ENCODE results near the gene SUN3. TPM values are rescaled to one million over a fixed set of nuclear protein-coding genes. Genes with fewer than 3 reads are reported as not detected.

The SUN3 gene
- total RNA-seq, 1 experiment from 2014 or later = not detected

DNA sequence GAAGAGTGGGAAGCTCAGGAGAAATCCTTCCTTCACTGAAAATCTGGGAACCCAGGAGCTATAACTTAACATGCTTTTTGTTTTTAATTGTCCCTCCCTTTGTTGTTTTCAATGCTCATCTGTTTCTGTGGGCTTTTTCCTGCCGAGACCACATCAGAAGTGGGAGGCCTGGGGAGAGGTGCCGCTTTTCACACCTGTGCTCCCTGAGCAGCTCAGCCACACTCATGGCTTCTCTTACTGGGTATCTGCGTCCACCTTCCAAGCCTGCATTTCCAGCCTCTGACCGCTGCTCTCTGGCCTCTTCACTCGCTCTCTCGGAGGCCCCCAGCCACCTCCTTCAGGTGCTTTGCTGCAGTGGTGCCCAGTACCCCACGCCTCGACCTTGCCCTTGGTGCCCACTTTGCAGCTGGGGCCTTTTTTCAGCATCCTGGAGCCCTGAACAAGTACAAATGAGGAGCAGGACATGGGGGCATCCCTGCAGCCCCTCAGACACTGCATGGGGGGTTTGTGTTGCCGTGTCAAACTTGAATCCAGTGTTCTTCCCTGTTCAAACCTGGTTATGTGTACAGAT lies 16.4 kb upstream of the SUN3 start:
- Mint-ChIP-seq H3K36me3 (ENCODE audit: insufficient read depth in 1 of 3, low read depth in 3 of 3) (no peaks in the 10 kb centered on the region), H3K4me3 (no peak overlapping the region), H3K27ac (no peak overlapping the region), H3K4me1 (peaks cover 32 to 38% of the 10 kb centered on the region in 2 experiments), H3K27me3 (ENCODE audit: low read depth) (peaks cover 5% of the 10 kb centered on the region), H3K9me3 (no peaks in the 10 kb centered on the region)
- no peak overlapping the region for H3K56ac ChIP-seq (ENCODE audit: insufficient read length, low read depth, low read length)
- no peaks in the 10 kb centered on the region for H3K27me3 ChIP-seq (ENCODE audit: insufficient read depth, low read length)
- no peak overlapping the region for H2BK15ac ChIP-seq (ENCODE audit: low read depth, low read length)
- no peaks in the 10 kb centered on the region for H3K23me2 ChIP-seq (ENCODE audit: insufficient read length, low read depth, low read length, poor library complexity, severe bottlenecking)
- H4K20me1 ChIP-seq (ENCODE audit: control insufficient read depth, insufficient read depth, insufficient read length) = no peaks in the 10 kb centered on the region
- H4K5ac ChIP-seq (ENCODE audit: insufficient read length, low read depth, low read length) = no peak overlapping the region
- peaks cover 3% of the 10 kb centered on the region; the same call in 1 of the 2 replicates for H3K4me1 ChIP-seq (ENCODE audit: insufficient read depth, low read length)
- H4K91ac ChIP-seq (ENCODE audit: insufficient read length, low read depth, low read length) = no peak overlapping the region
- no peak overlapping the region for H2BK5ac ChIP-seq (ENCODE audit: insufficient read length, low read length)
- no peak overlapping the region for H2BK120ac ChIP-seq (ENCODE audit: low read depth, low read length, poor library complexity, severe bottlenecking)
- no peak overlapping the region for H2BK12ac ChIP-seq (ENCODE audit: insufficient read length, low read depth, low read length)
- no peak overlapping the region for H2AFZ ChIP-seq (ENCODE audit: low read length)
- H3K79me1 ChIP-seq (ENCODE audit: insufficient read depth, low read depth, low read length, poor library complexity, severe bottlenecking) = no peaks in the 10 kb centered on the region
- H3K4ac ChIP-seq (ENCODE audit: low read depth, low read length) = no peak overlapping the region
- no CpG with 5 or more reads among the region's 9 CpGs for WGBS (ENCODE audit: extremely low coverage, insufficient read length, low lambda C conversion rate)
- DNase-seq = no peak
- H3K18ac ChIP-seq (ENCODE audit: insufficient read length, low read depth, low read length) = no peak overlapping the region
- H2BK20ac ChIP-seq (ENCODE audit: low read depth, low read length, poor library complexity, severe bottlenecking) = no peak overlapping the region
- H3T11ph ChIP-seq (ENCODE audit: low read length) = no peak overlapping the region
- H3K23ac ChIP-seq (ENCODE audit: insufficient read length, low read depth, low read length) = no peak overlapping the region
- H3K79me2 ChIP-seq (ENCODE audit: insufficient read depth, low read length) = no peaks in the 10 kb centered on the region
- H3K4me2 ChIP-seq (ENCODE audit: insufficient read depth, insufficient read length, low read length) = no peak overlapping the region
- no peak overlapping the region for H3K14ac ChIP-seq (ENCODE audit: insufficient read depth, low read length)
- no peaks in the 10 kb centered on the region for H3K9me3 ChIP-seq (ENCODE audit: control insufficient read depth, low read depth, low read length)
- no peak overlapping the region for H4K8ac ChIP-seq (replicated peaks; ENCODE audit: insufficient read length, low read depth, low read length)
- H3K9ac ChIP-seq (ENCODE audit: extremely low read depth, insufficient read length, low read length) = no peak overlapping the region
- no peak overlapping the region for H2AK5ac ChIP-seq (ENCODE audit: insufficient read length, low read length)
- TF ChIP-seq, protein P1, sequence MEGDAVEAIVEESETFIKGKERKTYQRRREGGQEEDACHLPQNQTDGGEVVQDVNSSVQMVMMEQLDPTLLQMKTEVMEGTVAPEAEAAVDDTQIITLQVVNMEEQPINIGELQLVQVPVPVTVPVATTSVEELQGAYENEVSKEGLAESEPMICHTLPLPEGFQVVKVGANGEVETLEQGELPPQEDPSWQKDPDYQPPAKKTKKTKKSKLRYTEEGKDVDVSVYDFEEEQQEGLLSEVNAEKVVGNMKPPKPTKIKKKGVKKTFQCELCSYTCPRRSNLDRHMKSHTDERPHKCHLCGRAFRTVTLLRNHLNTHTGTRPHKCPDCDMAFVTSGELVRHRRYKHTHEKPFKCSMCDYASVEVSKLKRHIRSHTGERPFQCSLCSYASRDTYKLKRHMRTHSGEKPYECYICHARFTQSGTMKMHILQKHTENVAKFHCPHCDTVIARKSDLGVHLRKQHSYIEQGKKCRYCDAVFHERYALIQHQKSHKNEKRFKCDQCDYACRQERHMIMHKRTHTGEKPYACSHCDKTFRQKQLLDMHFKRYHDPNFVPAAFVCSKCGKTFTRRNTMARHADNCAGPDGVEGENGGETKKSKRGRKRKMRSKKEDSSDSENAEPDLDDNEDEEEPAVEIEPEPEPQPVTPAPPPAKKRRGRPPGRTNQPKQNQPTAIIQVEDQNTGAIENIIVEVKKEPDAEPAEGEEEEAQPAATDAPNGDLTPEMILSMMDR (conservative IDR thresholded peaks at IDR 0.05) = no peak
- no peak overlapping the region for H3K27ac ChIP-seq (ENCODE audit: insufficient read length, low read depth, low read length)
